Stimulated activated CD4-positive, alpha-beta T cell treated with anti-CD3 and anti-CD28 coated beads, Interleukin-4, amount 100 ng/mL, for 4 hours (primary cell): Measurements from ENCODE around the gene MOB3B.

ENCODE experiments used
- DNase-seq, 2 experiments: peaks; one replicate each; pipeline ENCODE4 v3.0.0-alpha.2; 2020

Gene MOB3B

DNA sequence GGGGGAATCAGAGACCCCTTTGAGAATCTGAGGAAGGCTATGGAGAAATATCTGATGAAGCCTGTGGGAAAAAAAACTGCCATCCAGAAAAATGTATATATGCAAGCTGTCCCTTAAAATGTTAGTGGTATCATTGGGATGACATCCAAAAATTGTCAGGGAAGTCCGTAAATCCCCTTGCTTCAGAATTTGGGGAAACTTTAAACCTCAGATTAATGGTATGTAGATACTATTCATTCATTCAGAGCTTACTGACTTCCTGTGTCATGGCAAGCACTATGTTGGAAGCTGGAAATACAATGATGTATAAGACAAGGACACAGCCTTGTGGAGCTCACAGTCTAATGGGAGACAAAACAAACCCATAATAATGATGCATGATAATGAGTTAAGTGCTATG lies 10.9 kb upstream of the MOB3B start:
- DNase-seq: no peak

- DNase-seq: no peak
Observed at GRCh38 chr9:27539479-27540441, 10.1 kb upstream of the MOB3B start.

- DNase-seq: no peak
Observed at GRCh38 chr9:27538647-27539046, 9.0 kb upstream of the MOB3B start.

DNA sequence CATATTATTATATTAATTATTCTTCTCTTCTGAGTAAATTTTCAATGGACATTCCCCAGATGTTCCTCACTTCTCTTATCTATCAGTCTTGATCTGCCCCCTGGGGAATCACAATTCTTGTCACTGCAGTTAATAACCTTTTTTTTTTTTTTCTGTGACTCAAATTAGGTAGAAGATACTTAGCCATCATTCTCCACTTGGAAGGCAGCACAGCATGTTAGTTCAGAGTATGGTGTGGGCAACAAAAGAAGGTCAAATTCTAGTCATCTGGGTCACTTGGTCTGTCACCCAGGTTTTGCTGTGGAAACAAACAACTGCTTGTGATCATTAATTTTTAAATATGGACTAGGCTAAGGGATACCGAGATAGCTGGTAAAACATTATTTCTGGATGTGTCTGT lies 8.1 kb upstream of the MOB3B start:
- DNase-seq: no peak

GRCh38 chr9:27537027-27537435 lies 7.4 kb upstream of the MOB3B start:
- no peak for DNase-seq

- DNase-seq: no peak
Observed at GRCh38 chr9:27536168-27536567, 6.6 kb upstream of the MOB3B start.

DNA sequence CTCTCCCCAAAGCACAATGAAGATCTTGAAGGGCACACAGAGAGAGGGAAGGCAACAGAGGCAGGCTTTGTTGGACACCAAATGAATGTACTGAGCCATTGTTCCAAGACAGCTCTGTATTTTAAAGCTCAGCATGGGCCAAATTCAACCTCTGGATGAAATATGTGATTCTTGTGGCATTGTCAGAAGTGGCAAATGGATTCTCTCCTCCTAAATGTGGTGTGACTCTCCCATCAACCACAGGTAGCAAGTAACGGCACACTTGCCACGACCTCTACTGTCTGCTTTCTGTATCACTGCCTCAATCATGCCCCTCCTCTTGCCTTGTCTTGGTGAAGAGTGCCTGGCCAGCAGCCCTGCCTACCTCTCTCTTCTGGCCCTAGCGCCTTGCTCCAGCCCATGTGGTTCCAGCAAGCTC lies 6.1 kb upstream of the MOB3B start:
- DNase-seq: no peak

- no peak for DNase-seq
Observed at GRCh38 chr9:27534658-27535209, 5.1 kb upstream of the MOB3B start.

GRCh38 chr9:27534131-27534530 lies 4.5 kb upstream of the MOB3B start:
- no peak for DNase-seq

GRCh38 chr9:27533311-27533710 lies 3.7 kb upstream of the MOB3B start:
- DNase-seq: no peak

DNA sequence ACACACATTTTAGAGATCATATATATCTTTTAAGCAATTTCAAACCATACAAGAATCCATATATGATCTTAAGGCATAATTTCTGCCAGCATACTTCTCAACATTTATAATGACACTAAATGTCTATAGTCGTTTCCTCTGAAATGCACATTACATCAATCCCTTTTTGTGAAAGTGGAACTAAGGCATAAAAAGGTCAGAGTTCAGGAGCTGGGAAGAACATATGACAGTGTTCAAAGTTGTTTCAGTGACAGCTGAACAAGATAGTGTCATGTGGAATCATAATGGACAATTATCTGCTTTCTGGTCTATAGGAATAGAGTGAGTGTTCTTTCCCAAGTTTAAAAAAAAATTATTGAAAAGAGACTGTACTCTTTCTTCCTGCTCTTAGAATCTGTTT lies 2.4 kb upstream of the MOB3B start:
- no peak for DNase-seq

- no peak for DNase-seq
Observed at GRCh38 chr9:27530915-27531755, 1.5 kb upstream of the MOB3B start.

- peak; percentile 34 to 45 for DNase-seq
Observed at GRCh38 chr9:27528886-27529315, 713 bp downstream of the MOB3B start.

DNA sequence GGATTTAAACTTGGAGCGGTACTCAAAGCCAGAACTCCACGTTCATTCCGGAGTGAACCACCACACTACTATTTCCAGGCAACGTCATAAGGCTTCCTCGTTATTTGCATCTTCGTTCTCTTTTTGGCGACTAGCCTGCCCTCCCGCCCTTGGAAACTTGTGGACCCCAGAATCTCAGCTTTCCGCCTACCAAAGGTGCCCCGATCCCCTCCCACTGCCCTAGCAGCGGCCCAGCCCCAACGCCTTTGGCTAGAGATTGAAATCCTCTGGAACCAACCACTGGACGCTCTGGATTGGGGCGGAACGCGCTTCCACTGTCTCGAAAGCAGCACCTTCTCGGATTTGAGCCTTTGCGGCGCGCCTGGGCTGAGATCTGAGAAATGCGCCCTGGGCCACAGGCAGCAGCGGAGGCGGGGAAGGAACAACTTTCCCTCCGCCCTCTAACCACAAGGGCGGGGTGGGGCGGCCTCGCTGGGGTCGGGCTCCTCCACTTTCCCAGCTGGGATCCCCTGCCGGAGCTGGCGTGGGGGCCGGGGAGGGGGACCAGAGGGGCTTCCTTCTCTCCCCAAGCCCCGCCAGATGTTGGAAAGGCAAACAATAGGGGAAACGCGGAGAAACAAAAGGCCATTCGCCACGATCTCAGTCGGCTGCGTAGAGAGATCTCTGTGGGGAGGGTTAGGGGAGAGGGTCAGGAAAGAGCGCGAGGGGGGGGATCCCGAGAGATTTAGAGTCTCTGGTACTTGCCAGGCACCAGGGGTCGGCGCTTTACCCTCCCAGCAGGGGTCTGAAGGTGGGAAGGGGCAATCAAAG lies 1.3 kb downstream of the MOB3B start:
- peak; percentile 36 to 52 for DNase-seq

DNA sequence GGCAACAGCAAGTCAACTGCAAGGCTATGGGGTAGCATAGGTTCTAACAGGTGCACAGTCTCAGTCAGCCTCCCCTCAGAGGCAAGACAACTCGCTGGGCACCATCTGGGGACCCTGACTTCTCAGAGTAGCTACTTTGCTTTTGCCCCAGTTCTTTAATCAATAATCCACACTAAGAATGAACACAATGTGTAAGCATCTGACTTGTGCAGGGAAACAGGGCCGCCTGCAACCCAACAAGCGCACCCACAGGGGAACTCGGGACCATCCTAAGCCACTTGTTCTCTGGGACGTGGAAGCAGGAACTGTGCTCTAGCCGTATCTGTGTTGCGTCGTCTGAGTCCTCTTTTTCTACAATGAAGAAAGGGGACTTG lies 1.9 kb downstream of the MOB3B start:
- DNase-seq: no peak

DNA sequence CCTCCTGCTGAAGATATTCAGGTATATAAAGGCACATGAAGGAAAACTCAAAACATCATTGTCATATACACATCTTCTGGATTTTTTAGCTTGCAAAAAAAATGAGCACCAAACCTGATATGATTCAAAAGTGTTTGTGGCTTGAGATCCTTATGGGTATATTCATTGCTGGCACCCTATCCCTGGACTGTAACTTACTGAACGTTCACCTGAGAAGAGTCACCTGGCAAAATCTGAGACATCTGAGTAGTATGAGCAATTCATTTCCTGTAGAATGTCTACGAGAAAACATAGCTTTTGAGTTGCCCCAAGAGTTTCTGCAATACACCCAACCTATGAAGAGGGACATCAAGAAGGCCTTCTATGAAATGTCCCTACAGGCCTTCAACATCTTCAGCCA lies 5.4 kb downstream of the MOB3B start, which contains the start of gene IFNK:
Gene IFNK (plus strand): TSS at position 55 of the 400 bp plus-strand sequence. CDS start 47 bp downstream, at position 102.
- no peak for DNase-seq

- DNase-seq: no peak
Observed at GRCh38 chr9:27523141-27523540, 6.5 kb downstream of the MOB3B start.

- DNase-seq: no peak
Observed at GRCh38 chr9:27520986-27521385, 8.6 kb downstream of the MOB3B start.

- DNase-seq: no peak
Observed at GRCh38 chr9:27519466-27520465, 9.8 kb downstream of the MOB3B start.

GRCh38 chr9:27518809-27519208 lies 10.8 kb downstream of the MOB3B start:
- no peak for DNase-seq

DNA sequence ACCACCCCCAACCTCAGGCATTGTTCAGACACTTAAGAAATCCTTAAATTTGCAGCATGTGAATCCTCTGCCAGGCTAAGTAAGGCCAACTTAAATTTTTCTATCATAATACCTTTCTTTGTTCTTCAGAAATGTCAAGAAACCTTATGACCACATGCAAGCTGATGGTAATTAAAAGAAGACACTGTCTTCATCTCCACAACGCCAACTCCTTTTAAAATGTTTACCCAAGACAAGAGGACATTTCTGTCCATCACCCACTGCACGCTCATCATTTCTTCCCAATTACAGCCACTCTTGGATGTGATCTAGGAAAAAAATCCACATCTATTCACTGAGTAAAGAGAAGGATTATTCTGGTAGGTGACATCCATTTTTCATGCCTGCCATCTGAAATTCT lies 11.6 kb downstream of the MOB3B start:
- no peak for DNase-seq
